HCT116 (cell line): Measurements from ENCODE around the gene ERRFI1. TPM values are rescaled to one million over a fixed set of nuclear protein-coding genes. Genes with fewer than 3 reads are reported as not detected.

Experiments used
- ATAC-seq: fragments of 200-7000 bp; cut with Tn5 transposase; 2 replicates; pipeline ENCODE4 v1.9.1; 2020; ENCODE audit warnings: mild to moderate bottlenecking, moderate library complexity
- BruUV-seq: library from RNA; stranded (reverse); fragments of 400-500 nt; replicated peaks from 2 replicates; lab custom pipeline; 2021; lab: Mats Ljungman, UMichigan
- CTCF ChIA-PET: fragments of 300-600 bp; sonication (Branson Sonifier 250); formaldehyde crosslinking; loops from one replicate; lab custom pipeline; 2021; ENCODE audit warnings: antibody characterized with exemption; lab: Charles Lee
- POLR2A ChIA-PET: fragments of 300-600, 350-600 bp; sonication (Branson Sonifier 250); formaldehyde crosslinking; loops from one replicate; lab custom pipeline; 2021; ENCODE audit warnings: antibody characterized with exemption; lab: Charles Lee
- RAD21 ChIA-PET, 2 experiments: fragments of 300-600 bp; sonication (Branson Sonifier 250); formaldehyde crosslinking; loops; one replicate each; lab custom pipeline; 2023; ENCODE audit warnings: low total read pairs in 2 of 2; ENCODE audit not compliant: uncharacterized antibody in 2 of 2, unreplicated experiment in 2 of 2, low non-redundant PET in 1 of 2; lab: Charles Lee
- DNase-seq: peaks from one replicate; pipeline ENCODE4 v3.0.0-alpha.2; 2010; ENCODE audit warnings: low read depth, low spot score
- H2AFZ ChIP-seq: fragments of 200-600 bp; shearing (Covaris generic), sonication (generic); 2 replicates; pipeline ENCODE4 v1.6.1; 2017; ENCODE audit warnings: low read depth, mixed run types, mixed read lengths, antibody characterized with exemption, low read length; ENCODE audit not compliant: poor library complexity, severe bottlenecking
- H3K27ac ChIP-seq: 2 replicates; pipeline ENCODE4 v1.5.1; 2012; ENCODE audit warnings: low read depth, low read length
- H3K27me3 ChIP-seq: fragments of 200-600 bp; sonication (generic); 2 replicates; pipeline ENCODE4 v1.6.1; 2016; ENCODE audit warnings: mixed run types, low read length, mixed read lengths; ENCODE audit not compliant: insufficient read depth
- H3K36me3 ChIP-seq, 2 experiments: fragments of 200-500 bp in 1 of 2; fragments of 200-600 bp in 1 of 2; sonication (Bioruptor generic) in 1 of 2; sonication (generic) in 1 of 2; 2 replicates each; pipeline versions ENCODE4 v1.5.1 to v1.6.1; 2014 to 2016; ENCODE audit warnings: low read length in 2 of 2, inconsistent platforms in 1 of 2, mixed read lengths in 1 of 2, mixed run types in 1 of 2; ENCODE audit not compliant: insufficient read depth in 2 of 2, control insufficient read depth in 1 of 2
- H3K4me1 ChIP-seq, 2 experiments: fragments of 200-600 bp in 1 of 2; sonication (generic) in 1 of 2; 2 replicates each; pipeline versions ENCODE4 v1.5.1 to v1.6.1; 2012 to 2017; ENCODE audit warnings: low read length in 2 of 2, inconsistent platforms in 1 of 2, mild to moderate bottlenecking in 1 of 2, mixed read lengths in 1 of 2, mixed run types in 1 of 2, moderate library complexity in 1 of 2; ENCODE audit not compliant: insufficient read depth in 2 of 2, control insufficient read depth in 1 of 2
- H3K4me2 ChIP-seq: fragments of 200-600 bp; sonication (generic); 2 replicates; pipeline ENCODE4 v1.6.1; 2017; ENCODE audit warnings: mixed run types, low read length, mixed read lengths
- H3K4me3 ChIP-seq, 2 experiments: fragments of 200-600 bp in 1 of 2; sonication (generic) in 1 of 2; replicated peaks in 1 of 2; 2 replicates each; pipeline ENCODE4 v1.5.1; 2011 to 2016; ENCODE audit warnings: low read length in 2 of 2, control low read depth in 1 of 2, low read depth in 1 of 2, mild to moderate bottlenecking in 1 of 2, mixed read lengths in 1 of 2, mixed run types in 1 of 2
- H3K79me2 ChIP-seq: fragments of 200-600 bp; sonication (generic); 2 replicates; pipeline ENCODE4 v1.6.1; 2017; ENCODE audit warnings: mild to moderate bottlenecking, mixed run types, low read length, moderate library complexity, mixed read lengths; ENCODE audit not compliant: insufficient read depth
- H3K9ac ChIP-seq: fragments of 200-600 bp; sonication (generic); 2 replicates; pipeline ENCODE4 v1.6.1; 2016; ENCODE audit warnings: low read length, mixed read lengths
- H3K9me2 ChIP-seq: fragments of 200-600 bp; sonication (generic), shearing (Covaris generic); 2 replicates; pipeline ENCODE4 v1.6.1; 2017; ENCODE audit warnings: mixed run types, mild to moderate bottlenecking, moderate library complexity; ENCODE audit not compliant: insufficient read depth
- H3K9me3 ChIP-seq, 2 experiments: fragments of 200-500 bp in 1 of 2; fragments of 200-600 bp in 1 of 2; sonication (Bioruptor generic) in 1 of 2; sonication (generic) in 1 of 2; 2 replicates each; pipeline ENCODE4 v1.6.1; 2014 to 2017; ENCODE audit warnings: low read length in 2 of 2, mixed read lengths in 2 of 2, inconsistent platforms in 1 of 2, low read depth in 1 of 2, mild to moderate bottlenecking in 1 of 2, mixed run types in 1 of 2, moderate library complexity in 1 of 2; ENCODE audit not compliant: control insufficient read depth in 1 of 2, insufficient read depth in 1 of 2
- H4K20me1 ChIP-seq: fragments of 200-600 bp; sonication (generic), shearing (Covaris generic); 2 replicates; pipeline ENCODE4 v1.6.1; 2017; ENCODE audit warnings: mixed run types, mild to moderate bottlenecking, moderate library complexity; ENCODE audit not compliant: insufficient read depth
- CBX3 ChIP-seq: IDR thresholded peaks from 2 replicates; pipeline ENCODE4 v1.6.1; 2012; ENCODE audit warnings: low read depth
- EGR1 ChIP-seq: IDR thresholded peaks from 2 replicates; pipeline ENCODE4 v1.6.1; 2012; ENCODE audit warnings: low read depth
- ELF1 ChIP-seq: IDR thresholded peaks from 2 replicates; pipeline ENCODE4 v1.6.1; 2012; ENCODE audit warnings: low read depth, borderline replicate concordance
- EZH2 ChIP-seq: fragments of 200-600 bp; sonication (generic); IDR thresholded peaks from 2 replicates; pipeline ENCODE4 v1.6.1; 2017; ENCODE audit warnings: antibody characterized with exemption, mixed run types
- EZH2phosphoT487 ChIP-seq: fragments of 200-600 bp; IDR thresholded peaks from 2 replicates; pipeline ENCODE4 v1.6.1; 2018; ENCODE audit warnings: antibody characterized with exemption, borderline replicate concordance
- POLR2A ChIP-seq: IDR thresholded peaks from 2 replicates; pipeline ENCODE4 v1.7.0; 2011; ENCODE audit warnings: borderline replicate concordance; ENCODE audit not compliant: insufficient read depth, insufficient read length; ENCODE audit errors: extremely low read depth
- POLR2AphosphoS5 ChIP-seq: IDR thresholded peaks from 2 replicates; pipeline ENCODE4 v1.6.1; 2011; ENCODE audit warnings: mild to moderate bottlenecking, low read depth, low read length, moderate library complexity
- SP1 ChIP-seq: IDR thresholded peaks from 2 replicates; pipeline ENCODE4 v1.6.1; 2012; ENCODE audit warnings: low read depth
- SRF ChIP-seq: IDR thresholded peaks from 2 replicates; pipeline ENCODE4 v1.6.1; 2012; ENCODE audit warnings: low read depth
- TCF7L2 ChIP-seq: IDR thresholded peaks from 2 replicates; pipeline ENCODE4 v1.7.0; 2011; ENCODE audit warnings: borderline replicate concordance, inconsistent platforms; ENCODE audit not compliant: insufficient read depth, insufficient read length; ENCODE audit errors: extremely low read depth
- ZFX ChIP-seq: fragments of 450-650 bp; IDR thresholded peaks from 2 replicates; pipeline ENCODE4 v1.6.1; 2017
- intact Hi-C: fragments of 100-400 bp; cut with micrococcal nuclease; formaldehyde crosslinking; loops from 2 replicates; pipeline ENCODE4 v1.10.0; 2022
- total RNA-seq: library from RNA; stranded (reverse); gene quantifications from one replicate; pipeline ENCODE4 v1.2.1, GENCODE V29; 2021; ENCODE audit not compliant: unreplicated experiment
- TF ChIP-seq, protein P1 (sequence below): IDR thresholded peaks from 2 replicates; pipeline ENCODE4 v1.6.1; 2012; ENCODE audit warnings: low read depth
- TF ChIP-seq, protein P2 (sequence below): IDR thresholded peaks from 2 replicates; pipeline ENCODE4 v1.6.1; 2012
- TF ChIP-seq, protein P3 (sequence below): IDR thresholded peaks from 2 replicates; pipeline ENCODE4 v1.6.1; 2011; ENCODE audit warnings: mild to moderate bottlenecking, low read length, moderate library complexity; ENCODE audit not compliant: insufficient replicate concordance; ENCODE audit errors: extremely low read depth

Gene ERRFI1
- total RNA-seq, 1 experiment from 2014 or later: 777 TPM

DNA sequence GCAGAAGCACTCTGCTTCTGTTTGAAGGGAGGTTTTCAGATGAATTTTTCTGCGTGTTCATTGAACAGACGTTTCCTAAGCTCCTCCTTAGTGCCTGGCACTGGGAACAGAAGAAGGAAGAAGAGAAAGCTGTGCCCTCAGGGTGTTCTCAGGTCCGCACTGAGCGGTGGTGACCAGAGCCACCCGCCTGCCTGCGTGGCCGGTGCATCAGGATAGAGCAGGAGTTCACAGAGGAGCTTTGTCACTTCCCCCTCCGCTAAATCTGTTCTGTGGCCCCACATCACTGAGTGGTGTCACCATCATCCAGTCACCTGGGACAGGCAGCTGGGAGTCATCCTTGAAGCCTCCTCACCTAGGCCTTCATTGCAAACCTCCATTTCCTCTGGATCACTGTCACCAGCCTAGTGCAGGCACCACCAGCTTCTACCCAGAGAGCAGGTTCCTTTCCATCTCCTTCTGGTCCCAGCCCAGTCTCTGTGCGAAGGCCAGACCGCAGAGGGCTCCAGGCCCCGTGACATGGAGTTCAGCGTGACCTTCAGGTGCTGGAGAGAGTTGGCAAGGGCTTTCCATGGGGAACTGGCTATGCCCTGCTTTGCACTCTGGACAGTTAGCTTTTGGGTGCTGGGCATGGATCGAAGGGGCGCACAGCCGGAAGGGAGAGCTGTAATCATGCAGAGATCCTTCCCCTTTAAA is 42.9 kb downstream of the ERRFI1 start:
- ATAC-seq: no peak
- H3K79me2 ChIP-seq: peaks cover 32% of the 10 kb centered on the region
- H3K4me2 ChIP-seq: no peak overlapping the region
- no peak for DNase-seq
- no peak for TF ChIP-seq EGR1
- TF ChIP-seq, protein P1, sequence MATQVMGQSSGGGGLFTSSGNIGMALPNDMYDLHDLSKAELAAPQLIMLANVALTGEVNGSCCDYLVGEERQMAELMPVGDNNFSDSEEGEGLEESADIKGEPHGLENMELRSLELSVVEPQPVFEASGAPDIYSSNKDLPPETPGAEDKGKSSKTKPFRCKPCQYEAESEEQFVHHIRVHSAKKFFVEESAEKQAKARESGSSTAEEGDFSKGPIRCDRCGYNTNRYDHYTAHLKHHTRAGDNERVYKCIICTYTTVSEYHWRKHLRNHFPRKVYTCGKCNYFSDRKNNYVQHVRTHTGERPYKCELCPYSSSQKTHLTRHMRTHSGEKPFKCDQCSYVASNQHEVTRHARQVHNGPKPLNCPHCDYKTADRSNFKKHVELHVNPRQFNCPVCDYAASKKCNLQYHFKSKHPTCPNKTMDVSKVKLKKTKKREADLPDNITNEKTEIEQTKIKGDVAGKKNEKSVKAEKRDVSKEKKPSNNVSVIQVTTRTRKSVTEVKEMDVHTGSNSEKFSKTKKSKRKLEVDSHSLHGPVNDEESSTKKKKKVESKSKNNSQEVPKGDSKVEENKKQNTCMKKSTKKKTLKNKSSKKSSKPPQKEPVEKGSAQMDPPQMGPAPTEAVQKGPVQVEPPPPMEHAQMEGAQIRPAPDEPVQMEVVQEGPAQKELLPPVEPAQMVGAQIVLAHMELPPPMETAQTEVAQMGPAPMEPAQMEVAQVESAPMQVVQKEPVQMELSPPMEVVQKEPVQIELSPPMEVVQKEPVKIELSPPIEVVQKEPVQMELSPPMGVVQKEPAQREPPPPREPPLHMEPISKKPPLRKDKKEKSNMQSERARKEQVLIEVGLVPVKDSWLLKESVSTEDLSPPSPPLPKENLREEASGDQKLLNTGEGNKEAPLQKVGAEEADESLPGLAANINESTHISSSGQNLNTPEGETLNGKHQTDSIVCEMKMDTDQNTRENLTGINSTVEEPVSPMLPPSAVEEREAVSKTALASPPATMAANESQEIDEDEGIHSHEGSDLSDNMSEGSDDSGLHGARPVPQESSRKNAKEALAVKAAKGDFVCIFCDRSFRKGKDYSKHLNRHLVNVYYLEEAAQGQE: no peak
- no peak for TF ChIP-seq EZH2
- no peak for TF ChIP-seq EZH2phosphoT487
- no peak for TF ChIP-seq ZFX
- TF ChIP-seq ELF1: no peak
- no peak for TF ChIP-seq SRF
- TF ChIP-seq, protein P2, sequence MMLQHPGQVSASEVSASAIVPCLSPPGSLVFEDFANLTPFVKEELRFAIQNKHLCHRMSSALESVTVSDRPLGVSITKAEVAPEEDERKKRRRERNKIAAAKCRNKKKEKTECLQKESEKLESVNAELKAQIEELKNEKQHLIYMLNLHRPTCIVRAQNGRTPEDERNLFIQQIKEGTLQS: no peak
- TF ChIP-seq POLR2A: no peak
- TF ChIP-seq CBX3: no peak
- no peak for TF ChIP-seq POLR2AphosphoS5
- TF ChIP-seq TCF7L2: no peak
- no peak for TF ChIP-seq SP1
- TF ChIP-seq, protein P3, sequence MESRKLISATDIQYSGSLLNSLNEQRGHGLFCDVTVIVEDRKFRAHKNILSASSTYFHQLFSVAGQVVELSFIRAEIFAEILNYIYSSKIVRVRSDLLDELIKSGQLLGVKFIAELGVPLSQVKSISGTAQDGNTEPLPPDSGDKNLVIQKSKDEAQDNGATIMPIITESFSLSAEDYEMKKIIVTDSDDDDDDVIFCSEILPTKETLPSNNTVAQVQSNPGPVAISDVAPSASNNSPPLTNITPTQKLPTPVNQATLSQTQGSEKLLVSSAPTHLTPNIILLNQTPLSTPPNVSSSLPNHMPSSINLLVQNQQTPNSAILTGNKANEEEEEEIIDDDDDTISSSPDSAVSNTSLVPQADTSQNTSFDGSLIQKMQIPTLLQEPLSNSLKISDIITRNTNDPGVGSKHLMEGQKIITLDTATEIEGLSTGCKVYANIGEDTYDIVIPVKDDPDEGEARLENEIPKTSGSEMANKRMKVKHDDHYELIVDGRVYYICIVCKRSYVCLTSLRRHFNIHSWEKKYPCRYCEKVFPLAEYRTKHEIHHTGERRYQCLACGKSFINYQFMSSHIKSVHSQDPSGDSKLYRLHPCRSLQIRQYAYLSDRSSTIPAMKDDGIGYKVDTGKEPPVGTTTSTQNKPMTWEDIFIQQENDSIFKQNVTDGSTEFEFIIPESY: no peak
- TF ChIP-seq, all 23 proteins: peak for 0
- Histone ChIP-seq H3K4me3 (no peak overlapping the region), H3K4me1 (no peaks in the 10 kb centered on the region; a peak in 1 of 4 replicates), H3K27ac (no peak overlapping the region), H3K36me3 (peaks cover 36 to 54% of the 10 kb centered on the region in 2 experiments), H3K9me2 (no peaks in the 10 kb centered on the region), H4K20me1 (no peaks in the 10 kb centered on the region), H2AFZ (no peak overlapping the region), H3K9ac (no peak overlapping the region), H3K27me3 (no peaks in the 10 kb centered on the region), H3K9me3 (no peaks in the 10 kb centered on the region)
- ChIA-PET RAD21 (interaction anchor here (0.7 to 0.8 kb wide), 1 partner anchor 331 kb away, joined by 3 read pairs; no protein-coding TSS in a partner anchor), POLR2A (no interaction called here), CTCF (interaction anchor here (0.9 to 2.8 kb wide), 3 partner anchors 8 to 364 kb away, joined by 3 to 10 read pairs (median 4); no protein-coding TSS in a partner anchor)
- intact Hi-C loops: no loop called here
- no TSS peak for BruUV-seq
